Uterine smooth muscle cell (primary cell): ENCODE measurements around the gene LHFPL5. TPM values are rescaled to one million over a fixed set of nuclear protein-coding genes. Genes with fewer than 3 reads are reported as not detected.

Source experiments
- total RNA-seq: library from RNA; depleted of rRNA; stranded (reverse); fragments of >200 nt; gene quantifications from 2 replicates; pipeline ENCODE4 v1.2.3, GENCODE V29; 2014

LHFPL5 gene
- total RNA-seq = not detected in 2 replicates

GRCh38 chr6:35804996-35805736 is at the start of gene LHFPL5:
TSS of gene LHFPL5 (plus strand) at chr6:35805352. CDS start at chr6:35805671, 319 bp downstream.

GRCh38 chr6:35776364-35777215 is 28.6 kb upstream of the LHFPL5 start, which contains the start of gene CLPSL2:
TSS of gene CLPSL2 (plus strand) at chr6:35776598. CDS start at chr6:35776619, 21 bp downstream.

GRCh38 chr6:35780719-35781118 is 24.4 kb upstream of the LHFPL5 start, which contains the start of gene CLPSL1:
TSS of gene CLPSL1 (plus strand) at chr6:35781019. CDS start at chr6:35781111, 92 bp downstream.

Other genes with a start within 250 kb of the LHFPL5 start
- 14.5 and 27.1 TPM in 2 replicates for gene FKBP5, start 116.4 kb upstream of the LHFPL5 start, total RNA-seq
- gene ARMC12, start 68.3 kb upstream of the LHFPL5 start, total RNA-seq = 0.22 and 0.25 TPM in 2 replicates
- not detected in 2 replicates for gene CLPSL2, start 28.8 kb upstream of the LHFPL5 start, total RNA-seq
- gene CLPSL1, start 24.3 kb upstream of the LHFPL5 start, total RNA-seq = not detected in 2 replicates
- not detected in 2 replicates for gene CLPS, start 8.0 kb upstream of the LHFPL5 start, total RNA-seq
- gene SRPK1, start 115.7 kb downstream of the LHFPL5 start, total RNA-seq = 59.9 and 111 TPM in 2 replicates
- gene SLC26A8, start 219.3 kb downstream of the LHFPL5 start, total RNA-seq = not detected in 2 replicates
- gene MAPK14, start 222.5 kb downstream of the LHFPL5 start, total RNA-seq = 69.8 and 71.7 TPM in 2 replicates